Neuronal stem cell (in vitro differentiated cells): ENCODE measurements around the gene TGFBR3L.

Experiments
- DNase-seq: peaks from one replicate; pipeline ENCODE4 v3.0.0-alpha.2; 2013; ENCODE audit warnings: low spot score
- H2AFZ ChIP-seq: one replicate; pipeline ENCODE4 v1.6.1; 2013; ENCODE audit warnings: mild to moderate bottlenecking, low read length, inconsistent platforms
- H2AK5ac ChIP-seq: 2 replicates; pipeline ENCODE4 v1.6.1; 2013; ENCODE audit warnings: low read depth, mild to moderate bottlenecking, inconsistent platforms, low read length, moderate library complexity, mixed read lengths
- H2BK120ac ChIP-seq: 2 replicates; pipeline ENCODE4 v1.6.1; 2013; ENCODE audit warnings: low read depth, mild to moderate bottlenecking, inconsistent platforms, low read length, moderate library complexity, mixed read lengths
- H2BK12ac ChIP-seq: one replicate; pipeline ENCODE4 v1.6.1; 2013; ENCODE audit warnings: low read length, inconsistent platforms
- H2BK15ac ChIP-seq: 2 replicates; pipeline ENCODE4 v1.6.1; 2013; ENCODE audit warnings: mild to moderate bottlenecking, low read length, inconsistent platforms, mixed read lengths
- H2BK5ac ChIP-seq: one replicate; pipeline ENCODE4 v1.6.1; 2013; ENCODE audit warnings: inconsistent platforms, mild to moderate bottlenecking, low read length, moderate library complexity
- H3K14ac ChIP-seq: one replicate; pipeline ENCODE4 v1.6.1; 2013; ENCODE audit warnings: low read length, inconsistent platforms
- H3K18ac ChIP-seq: 2 replicates; pipeline ENCODE4 v1.6.1; 2013; ENCODE audit warnings: low read length, inconsistent platforms
- H3K23ac ChIP-seq: 2 replicates; pipeline ENCODE4 v1.6.1; 2013; ENCODE audit warnings: low read depth, mild to moderate bottlenecking, mixed read lengths, low read length, inconsistent platforms; ENCODE audit not compliant: poor library complexity
- H3K27ac ChIP-seq: replicated peaks from 3 replicates; pipeline ENCODE4 v1.5.1; 2013; ENCODE audit warnings: low read length, inconsistent platforms
- H3K27me3 ChIP-seq, 3 experiments: 2 replicates each; pipeline ENCODE4 v1.6.1; 2013; ENCODE audit warnings: low read length in 3 of 3, mild to moderate bottlenecking in 2 of 3, inconsistent platforms in 1 of 3, low read depth in 1 of 3, mixed read lengths in 1 of 3, moderate library complexity in 1 of 3; ENCODE audit not compliant: control insufficient read depth in 3 of 3, insufficient read depth in 3 of 3
- H3K36me3 ChIP-seq, 2 donors: replicated peaks in 1 of 2; 2 replicates each; pipeline ENCODE4 v1.6.1; 2013; ENCODE audit warnings: low read length in 2 of 2; ENCODE audit not compliant: control insufficient read depth in 2 of 2, insufficient read depth in 2 of 2
- H3K4ac ChIP-seq: 2 replicates; pipeline ENCODE4 v1.6.1; 2013; ENCODE audit warnings: inconsistent platforms, mild to moderate bottlenecking, low read length, moderate library complexity
- H3K4me1 ChIP-seq, 2 donors: 1 replicate in 1 of 2; 2 replicates in 1 of 2; pipeline ENCODE4 v1.6.1; 2013; ENCODE audit warnings: low read length in 2 of 2, low read depth in 1 of 2; ENCODE audit not compliant: control insufficient read depth in 2 of 2, insufficient read depth in 1 of 2
- H3K4me2 ChIP-seq: one replicate; pipeline ENCODE4 v1.6.1; 2013; ENCODE audit warnings: mild to moderate bottlenecking, low read length, inconsistent platforms; ENCODE audit not compliant: insufficient read depth, poor library complexity, severe bottlenecking
- H3K4me3 ChIP-seq, 2 donors: 2 replicates each; pipeline ENCODE4 v1.5.1; 2013; ENCODE audit warnings: low read length in 2 of 2, mild to moderate bottlenecking in 2 of 2, inconsistent platforms in 1 of 2, moderate library complexity in 1 of 2
- H3K79me1 ChIP-seq: one replicate; pipeline ENCODE4 v1.6.1; 2013; ENCODE audit warnings: low read depth, mild to moderate bottlenecking, inconsistent platforms, low read length, moderate library complexity
- H3K9ac ChIP-seq: one replicate; pipeline ENCODE4 v1.6.1; 2013; ENCODE audit warnings: mild to moderate bottlenecking, low read depth, low read length, inconsistent platforms; ENCODE audit not compliant: poor library complexity
- H3K9me3 ChIP-seq, 2 donors: replicated peaks in 1 of 2; 2 replicates each; pipeline versions ENCODE3 to v1.6.1; 2013; ENCODE audit warnings: low read length in 2 of 2, mild to moderate bottlenecking in 2 of 2, inconsistent platforms in 1 of 2, low read depth in 1 of 2, mixed read lengths in 1 of 2, moderate library complexity in 1 of 2; ENCODE audit not compliant: control insufficient read depth in 2 of 2, insufficient read depth in 1 of 2
- H4K8ac ChIP-seq: one replicate; pipeline ENCODE4 v1.6.1; 2013; ENCODE audit warnings: low read depth, mild to moderate bottlenecking, inconsistent platforms, low read length, moderate library complexity
- H4K91ac ChIP-seq: one replicate; pipeline ENCODE4 v1.6.1; 2013; ENCODE audit warnings: low read length, low read depth, mild to moderate bottlenecking, inconsistent platforms; ENCODE audit not compliant: poor library complexity
- WGBS, 2 donors: extraction: QIAGEN DNeasy Blood & Tissue Kit; methylation state at CpG; one replicate each; pipeline ENCODE4 v1.1.7; 2013; ENCODE audit warnings: missing lambda C conversion rate in 2 of 2, mixed read lengths in 1 of 2; ENCODE audit not compliant: insufficient read length in 2 of 2, insufficient replicate concordance in 1 of 2; ENCODE audit errors: extremely low coverage in 2 of 2; 5-methylcytosine and 5-hydroxymethylcytosine counted together

Gene TGFBR3L

GRCh38 chr19:7901337-7901736, 13.3 kb upstream of the TGFBR3L start:
- no CpG with 5 or more reads among the region's 7 CpGs for WGBS, 2 donors
- no peak overlapping the region for H2BK5ac ChIP-seq
- no peak overlapping the region for H3K14ac ChIP-seq
- no peak overlapping the region for H3K4me3 ChIP-seq
- no peak overlapping the region for H3K4me2 ChIP-seq
- H2BK120ac ChIP-seq: no peak overlapping the region
- H3K27me3 ChIP-seq: peaks cover 0 to 4% (median 0%) of the 10 kb centered on the region in 3 experiments
- no peak overlapping the region for H2AFZ ChIP-seq
- H3K36me3 ChIP-seq: peaks cover 1 to 12% of the 10 kb centered on the region in 2 donors
- no peak overlapping the region for H2BK15ac ChIP-seq
- H3K9ac ChIP-seq: no peak overlapping the region
- H3K79me1 ChIP-seq: peaks cover 13% of the 10 kb centered on the region
- no peak overlapping the region for H3K23ac ChIP-seq
- no peak overlapping the region for H3K18ac ChIP-seq
- no peak for DNase-seq
- H3K9me3 ChIP-seq: no peaks in the 10 kb centered on the region
- H4K8ac ChIP-seq: no peak overlapping the region
- no peak overlapping the region for H2AK5ac ChIP-seq
- no peak overlapping the region for H3K27ac ChIP-seq
- no peak overlapping the region for H4K91ac ChIP-seq
- no peak overlapping the region for H2BK12ac ChIP-seq
- H3K4me1 ChIP-seq: peaks cover 13% of the 10 kb centered on the region in 2 donors
- no peak overlapping the region for H3K4ac ChIP-seq

- Histone ChIP-seq H3K23ac (peak overlapping the region; percentile 96), H4K8ac (no peak overlapping the region), H3K14ac (peak overlapping the region; percentile 94), H3K4me3 (peak overlapping the region; percentile 78 to 97), H4K91ac (no peak overlapping the region), H2BK120ac (peak overlapping the region; percentile 83), H3K36me3 (peaks cover 5 to 17% of the 10 kb centered on the region in 2 donors), H2AFZ (peak overlapping the region; percentile 84), H3K79me1 (peaks cover 19% of the 10 kb centered on the region), H3K9ac (peak overlapping the region; percentile 94), H3K27me3 (peaks cover 0 to 4% (median 0%) of the 10 kb centered on the region in 3 experiments), H3K4me2 (peak overlapping the region; percentile 81), H2BK12ac (no peak overlapping the region), H2BK5ac (no peak overlapping the region), H3K4ac (no peak overlapping the region), H2AK5ac (peak overlapping the region; percentile 95), H3K18ac (peak overlapping the region; percentile 96), H2BK15ac (no peak overlapping the region), H3K4me1 (peaks cover 13% of the 10 kb centered on the region in 2 donors), H3K9me3 (no peaks in the 10 kb centered on the region), H3K27ac (peak overlapping the region; percentile 92)
- no peak for DNase-seq
- no CpG with 5 or more reads among the region's 20 CpGs for WGBS, 2 donors
Observed at GRCh38 chr19:7902796-7903243, 11.8 kb upstream of the TGFBR3L start.

DNA sequence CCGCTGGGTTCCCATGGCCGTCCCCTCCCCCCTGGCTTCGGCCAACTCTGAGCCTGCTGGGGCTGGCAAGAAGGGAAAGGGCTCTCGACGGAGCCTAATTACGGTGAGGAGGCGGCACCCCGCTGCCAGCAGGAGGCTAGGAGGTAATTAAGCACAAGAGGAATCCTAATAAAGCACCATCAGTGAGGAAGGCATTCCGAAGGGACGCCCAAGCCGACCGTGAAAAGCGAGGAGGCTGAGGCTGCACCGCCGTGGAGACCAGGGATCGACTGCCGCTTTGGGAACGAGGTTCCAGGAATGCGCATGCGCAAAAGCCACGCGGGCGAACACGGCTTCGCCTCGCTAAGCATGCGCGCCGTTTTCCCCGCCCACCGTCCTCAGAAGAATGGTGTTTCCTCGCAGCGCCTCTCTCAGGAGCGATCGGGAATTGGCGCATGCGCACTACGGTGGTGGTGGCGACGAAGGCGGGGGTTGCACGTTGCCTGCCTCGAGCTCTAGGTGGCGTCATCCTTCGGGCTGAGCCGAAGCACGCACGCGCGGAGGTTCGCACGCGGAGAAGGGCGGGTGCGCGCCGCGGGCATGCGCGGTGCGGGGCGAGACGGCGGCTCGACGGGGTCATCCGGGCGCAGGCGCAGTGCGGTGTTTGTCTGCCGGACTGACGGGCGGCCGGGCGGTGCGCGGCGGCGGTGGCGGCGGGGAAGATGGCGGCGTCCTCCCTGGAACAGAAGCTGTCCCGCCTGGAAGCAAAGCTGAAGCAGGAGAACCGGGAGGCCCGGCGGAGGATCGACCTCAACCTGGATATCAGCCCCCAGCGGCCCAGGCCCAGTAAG, 11.2 kb upstream of the TGFBR3L start, which contains the start of gene MAP2K7:
TSS of gene MAP2K7 (plus strand) at position 634 of the 830 bp plus-strand sequence. CDS start at position 702, 68 bp downstream.
- Histone ChIP-seq H3K4me1 (peaks cover 13% of the 10 kb centered on the region in 2 donors), H3K36me3 (peaks cover 5 to 17% of the 10 kb centered on the region in 2 donors), H3K27ac (peak within 1 kb of the TSS; percentile 92), H2BK120ac (peak within 1 kb of the TSS; percentile 83), H4K91ac (no peak within 1 kb of the TSS), H3K4me3 (peak within 1 kb of the TSS; percentile 87 to 97), H3K4ac (no peak within 1 kb of the TSS), H3K79me1 (peaks cover 21% of the 10 kb centered on the region), H3K9ac (peak within 1 kb of the TSS; percentile 94), H2BK5ac (peak within 1 kb of the TSS; percentile 93), H3K18ac (peak within 1 kb of the TSS; percentile 100), H3K27me3 (peaks cover 0 to 4% (median 0%) of the 10 kb centered on the region in 3 experiments), H2AK5ac (peak within 1 kb of the TSS; percentile 95), H2BK15ac (peak within 1 kb of the TSS; percentile 81), H2AFZ (peak within 1 kb of the TSS; percentile 87), H2BK12ac (no peak within 1 kb of the TSS), H3K23ac (peak within 1 kb of the TSS; percentile 96), H3K4me2 (peak within 1 kb of the TSS; percentile 98), H3K14ac (peak within 1 kb of the TSS; percentile 94), H3K9me3 (no peaks in the 10 kb centered on the region), H4K8ac (no peak within 1 kb of the TSS)
- whole genome bisulfite sequencing, 2 donors: no CpG with 5 or more reads among the region's 89 CpGs
- peak; percentile 100 for DNase-seq
